Stomach smooth muscle (tissue), 2 donors: Measurements from ENCODE around the gene SMDT1.

Experiments
- H3K27ac ChIP-seq: one replicate; pipeline ENCODE4 v1.7.0; 2013; ENCODE audit warnings: mild to moderate bottlenecking, low read length, inconsistent platforms
- H3K27me3 ChIP-seq, 2 donors: one replicate each; pipeline ENCODE4 v1.7.0; 2013; ENCODE audit warnings: low read length in 2 of 2; ENCODE audit not compliant: insufficient read depth in 2 of 2, control insufficient read depth in 1 of 2
- H3K36me3 ChIP-seq, 2 donors: one replicate each; pipeline ENCODE4 v1.7.0; 2013; ENCODE audit warnings: low read length in 2 of 2; ENCODE audit not compliant: control insufficient read depth in 2 of 2, insufficient read depth in 2 of 2
- H3K4me1 ChIP-seq: one replicate; pipeline ENCODE4 v1.7.0; 2013; ENCODE audit warnings: low read length; ENCODE audit not compliant: control insufficient read depth, insufficient read depth
- H3K4me3 ChIP-seq, 2 donors: one replicate each; pipeline ENCODE4 v1.7.0; 2013; ENCODE audit warnings: low read length in 2 of 2
- H3K9ac ChIP-seq, 2 donors: one replicate each; pipeline ENCODE4 v1.7.0; 2013; ENCODE audit warnings: low read length in 2 of 2, mild to moderate bottlenecking in 1 of 2
- H3K9me3 ChIP-seq, 2 donors: one replicate each; pipeline ENCODE4 v1.7.0; 2013; ENCODE audit warnings: low read length in 2 of 2; ENCODE audit not compliant: control insufficient read depth in 2 of 2
- donor health status: healthy.
- donor health status: Pancreatic carcinoma.

SMDT1 gene

DNA sequence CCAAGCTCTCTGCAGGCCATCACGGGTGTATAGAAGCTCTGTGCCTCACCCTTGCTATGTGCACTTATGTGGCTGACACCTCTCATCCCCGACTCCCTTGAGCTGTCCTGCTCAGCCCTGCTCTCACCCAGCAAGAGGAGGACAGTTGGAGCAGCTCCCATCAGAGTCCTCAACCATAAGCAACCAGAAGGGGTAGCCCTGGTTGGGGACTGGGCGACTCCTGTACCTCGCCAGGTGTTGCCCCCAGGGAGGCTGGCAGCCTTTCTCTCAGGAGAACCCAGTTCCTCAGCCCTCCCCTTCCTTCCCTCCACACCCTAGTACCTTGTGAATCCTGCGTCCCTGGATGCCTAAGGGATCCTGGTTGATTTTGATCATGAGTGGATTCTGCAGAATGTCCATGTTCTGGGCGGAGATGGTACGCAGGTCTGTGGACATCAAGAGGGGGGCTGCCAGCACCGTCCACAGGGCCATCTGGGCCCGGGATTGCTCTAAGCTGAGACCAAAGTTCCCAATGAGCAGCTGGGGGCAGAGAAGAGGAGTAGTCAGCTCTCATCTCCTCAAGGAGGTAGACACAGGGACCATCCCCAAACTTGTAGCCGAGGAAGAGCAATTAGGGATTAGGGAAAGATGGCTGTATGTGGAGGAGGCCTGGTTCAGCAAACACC, 16.9 kb upstream of the SMDT1 start:
- Histone ChIP-seq H3K4me3 (no peak overlapping the region), H3K36me3 (peaks cover 40 to 47% of the 10 kb centered on the region in 2 donors)

GRCh38 chr22:42064629-42065028, 14.9 kb upstream of the SMDT1 start:
- Histone ChIP-seq H3K27ac (no peak overlapping the region), H3K36me3 (peaks cover 35 to 48% of the 10 kb centered on the region in 2 donors)

More for the DNA sequence above, 16.9 kb upstream of the SMDT1 start:
- Histone ChIP-seq H3K27me3 (no peaks in the 10 kb centered on the region), H3K27ac (no peak overlapping the region), H3K4me1 (no peaks in the 10 kb centered on the region), H3K9me3 (no peaks in the 10 kb centered on the region), H3K9ac (no peak overlapping the region)

DNA sequence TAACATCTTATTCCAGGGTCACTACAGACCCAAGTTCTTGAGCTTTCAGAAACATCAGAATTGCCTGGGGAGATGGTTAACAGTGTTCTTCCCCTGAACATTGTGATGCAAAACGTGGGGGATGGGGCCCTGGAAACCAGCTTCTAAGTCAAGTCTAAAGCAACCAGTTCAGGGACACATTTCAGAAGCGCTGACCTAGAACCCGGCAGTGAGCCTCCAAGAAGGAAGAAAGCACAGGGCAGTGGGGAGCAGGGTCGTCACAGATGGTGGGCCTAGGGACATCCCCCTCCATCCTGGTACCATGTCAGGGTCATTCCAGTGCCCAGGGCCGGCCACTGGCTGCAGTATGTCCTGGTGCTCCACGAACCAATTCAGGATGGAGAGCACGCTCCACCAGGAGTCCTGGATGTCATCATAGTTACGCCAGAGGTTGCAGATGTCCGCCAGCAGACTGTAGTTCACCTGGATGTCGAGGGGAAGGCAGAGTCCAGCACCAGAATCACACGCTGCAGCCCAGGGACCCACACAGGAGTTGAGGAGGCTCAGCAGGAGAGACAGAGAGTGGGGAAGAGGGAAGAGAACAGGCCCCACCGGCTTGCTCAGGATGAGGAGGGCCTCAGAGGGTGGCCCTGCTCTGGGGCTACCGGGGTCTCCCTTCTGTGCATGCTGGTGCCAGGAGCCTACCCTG, 13.9 kb upstream of the SMDT1 start:
- no peak overlapping the region for H3K4me3 ChIP-seq
- H3K27me3 ChIP-seq = no peaks in the 10 kb centered on the region
- H3K4me1 ChIP-seq = peaks cover 10% of the 10 kb centered on the region
- H3K36me3 ChIP-seq = peaks cover 29 to 39% of the 10 kb centered on the region in 2 donors
- no peak overlapping the region for H3K9ac ChIP-seq
- H3K9me3 ChIP-seq = no peaks in the 10 kb centered on the region
- no peak overlapping the region for H3K27ac ChIP-seq

More at GRCh38 chr22:42064629-42065028, 14.9 kb upstream of the SMDT1 start:
- Histone ChIP-seq H3K4me1 (peaks cover 2% of the 10 kb centered on the region), H3K4me3 (no peak overlapping the region), H3K9me3 (no peaks in the 10 kb centered on the region), H3K9ac (no peak overlapping the region), H3K27me3 (no peaks in the 10 kb centered on the region)

GRCh38 chr22:42066126-42066761, 13.3 kb upstream of the SMDT1 start:
- no peak overlapping the region for H3K27ac ChIP-seq
- H3K27me3 ChIP-seq = no peaks in the 10 kb centered on the region
- H3K4me1 ChIP-seq = peaks cover 14% of the 10 kb centered on the region
- no peak overlapping the region for H3K9ac ChIP-seq
- peaks cover 24 to 32% of the 10 kb centered on the region in 2 donors for H3K36me3 ChIP-seq
- no peaks in the 10 kb centered on the region for H3K9me3 ChIP-seq
- H3K4me3 ChIP-seq = no peak overlapping the region

GRCh38 chr22:42066937-42067336, 12.6 kb upstream of the SMDT1 start:
- Histone ChIP-seq H3K4me3 (no peak overlapping the region), H3K36me3 (peaks cover 21 to 31% of the 10 kb centered on the region in 2 donors), H3K27me3 (no peaks in the 10 kb centered on the region), H3K9me3 (no peaks in the 10 kb centered on the region), H3K4me1 (peaks cover 21% of the 10 kb centered on the region), H3K27ac (no peak overlapping the region), H3K9ac (no peak overlapping the region)

- Histone ChIP-seq H3K27me3 (no peaks in the 10 kb centered on the region), H3K9me3 (no peaks in the 10 kb centered on the region), H3K4me1 (peaks cover 21% of the 10 kb centered on the region), H3K9ac (no peak overlapping the region), H3K4me3 (no peak overlapping the region), H3K36me3 (peaks cover 18 to 26% of the 10 kb centered on the region in 2 donors), H3K27ac (no peak overlapping the region)
These were observed 11.7 kb upstream of the SMDT1 start for GRCh38 chr22:42067671-42068251.

GRCh38 chr22:42068291-42068690, 11.2 kb upstream of the SMDT1 start:
- Histone ChIP-seq H3K9me3 (no peaks in the 10 kb centered on the region), H3K4me3 (no peak overlapping the region), H3K9ac (no peak overlapping the region), H3K27me3 (no peaks in the 10 kb centered on the region), H3K4me1 (peaks cover 22% of the 10 kb centered on the region), H3K36me3 (peaks cover 18 to 24% of the 10 kb centered on the region in 2 donors), H3K27ac (no peak overlapping the region)

DNA sequence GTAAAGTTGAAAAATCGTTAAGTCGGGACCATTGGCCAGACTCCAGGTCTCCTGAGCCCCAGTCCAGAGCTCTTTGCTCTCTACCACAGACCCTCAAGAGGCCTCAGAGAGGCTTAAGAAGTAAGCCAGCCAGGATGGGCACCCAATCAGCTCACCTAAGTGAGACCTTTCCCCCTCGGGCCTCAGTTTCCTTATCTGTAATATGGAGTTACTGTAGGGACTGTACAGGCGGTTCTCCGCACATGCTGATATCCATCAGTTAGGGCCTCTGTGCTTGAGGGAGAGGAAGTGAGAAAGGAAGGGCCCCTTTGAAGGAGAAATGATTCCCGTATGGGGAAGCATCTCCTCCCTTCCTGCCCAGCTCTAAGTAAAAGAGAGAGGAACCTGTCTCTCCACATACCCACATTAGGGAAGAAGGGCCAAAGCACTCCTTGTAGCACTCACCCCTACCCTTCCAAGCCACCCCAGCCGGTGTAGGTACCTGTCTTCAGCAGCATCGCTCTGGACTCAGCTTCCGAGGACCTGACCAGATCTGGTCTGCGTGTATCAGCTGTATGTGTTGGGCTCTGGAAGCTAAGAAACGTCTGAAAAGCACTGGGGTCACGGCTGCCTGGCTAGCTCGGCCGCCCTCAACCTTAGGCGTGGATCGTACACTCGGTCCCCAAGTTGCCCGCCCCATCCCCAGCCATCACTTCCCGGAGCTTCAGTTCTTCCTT, 9.5 kb upstream of the SMDT1 start:
- no peaks in the 10 kb centered on the region for H3K27me3 ChIP-seq
- H3K36me3 ChIP-seq = peaks cover 13 to 21% of the 10 kb centered on the region in 2 donors
- H3K27ac ChIP-seq = peak overlapping the region; percentile 88
- peaks cover 38% of the 10 kb centered on the region for H3K4me1 ChIP-seq
- H3K9ac ChIP-seq = peak overlapping the region; percentile 83 to 85
- H3K9me3 ChIP-seq = no peaks in the 10 kb centered on the region
- peak overlapping the region; percentile 80 to 86 for H3K4me3 ChIP-seq

- peaks cover 8 to 15% of the 10 kb centered on the region in 2 donors for H3K36me3 ChIP-seq
- H3K9me3 ChIP-seq = no peaks in the 10 kb centered on the region
- peak within 1 kb of the TSS; percentile 83 to 85 for H3K9ac ChIP-seq
- no peaks in the 10 kb centered on the region for H3K27me3 ChIP-seq
- peaks cover 44% of the 10 kb centered on the region for H3K4me1 ChIP-seq
- peak within 1 kb of the TSS; percentile 88 for H3K27ac ChIP-seq
- H3K4me3 ChIP-seq = peak within 1 kb of the TSS; percentile 80 to 86
These were observed 8.7 kb upstream of the SMDT1 start, which contains the start of gene NAGA for GRCh38 chr22:42070517-42071422. NAGA (minus strand) TSS chr22:42070812; CDS start chr22:42070297, 515 bp downstream.
